ENCODE data around the gene NDUFS5.

DNA sequence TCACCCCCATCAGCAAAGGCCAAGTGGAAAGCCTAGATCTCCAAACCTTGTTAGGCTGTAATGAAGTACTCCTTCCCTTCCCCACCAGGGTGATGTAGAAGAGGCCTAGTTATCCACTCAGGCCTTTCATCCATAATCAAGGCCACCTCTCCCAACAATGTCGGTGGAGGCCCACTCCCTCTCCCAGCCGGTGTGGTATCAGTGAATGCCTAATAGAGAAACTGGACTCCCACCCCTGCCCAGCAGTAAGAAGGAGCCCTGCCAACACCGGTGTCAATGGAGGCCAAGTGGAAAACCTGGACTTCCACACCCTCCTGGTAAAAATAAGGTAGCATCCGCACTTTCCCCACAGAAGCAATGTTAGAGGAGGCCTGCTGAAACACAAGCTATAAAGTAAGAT is 23.9 kb downstream of the NDUFS5 start:
- TF ChIP-seq, protein P1, sequence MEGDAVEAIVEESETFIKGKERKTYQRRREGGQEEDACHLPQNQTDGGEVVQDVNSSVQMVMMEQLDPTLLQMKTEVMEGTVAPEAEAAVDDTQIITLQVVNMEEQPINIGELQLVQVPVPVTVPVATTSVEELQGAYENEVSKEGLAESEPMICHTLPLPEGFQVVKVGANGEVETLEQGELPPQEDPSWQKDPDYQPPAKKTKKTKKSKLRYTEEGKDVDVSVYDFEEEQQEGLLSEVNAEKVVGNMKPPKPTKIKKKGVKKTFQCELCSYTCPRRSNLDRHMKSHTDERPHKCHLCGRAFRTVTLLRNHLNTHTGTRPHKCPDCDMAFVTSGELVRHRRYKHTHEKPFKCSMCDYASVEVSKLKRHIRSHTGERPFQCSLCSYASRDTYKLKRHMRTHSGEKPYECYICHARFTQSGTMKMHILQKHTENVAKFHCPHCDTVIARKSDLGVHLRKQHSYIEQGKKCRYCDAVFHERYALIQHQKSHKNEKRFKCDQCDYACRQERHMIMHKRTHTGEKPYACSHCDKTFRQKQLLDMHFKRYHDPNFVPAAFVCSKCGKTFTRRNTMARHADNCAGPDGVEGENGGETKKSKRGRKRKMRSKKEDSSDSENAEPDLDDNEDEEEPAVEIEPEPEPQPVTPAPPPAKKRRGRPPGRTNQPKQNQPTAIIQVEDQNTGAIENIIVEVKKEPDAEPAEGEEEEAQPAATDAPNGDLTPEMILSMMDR (IDR thresholded peaks at IDR 0.05; ENCODE audit: low read depth, low read length, poor library complexity, severe bottlenecking) = no peak
- no peak for TF ChIP-seq EZH2phosphoT487 (IDR thresholded peaks at IDR 0.05; ENCODE audit: borderline replicate concordance, low read length)

All from DOHH2 (cell line).